Measurements from ENCODE around the gene LAPTM5. TPM values are rescaled to one million over a fixed set of nuclear protein-coding genes. Genes with fewer than 3 reads are reported as not detected.

Gene LAPTM5
- total and polyA plus RNA-seq, 2 donors (not counting 1 experiment from before 2014, with no cell fraction given), result 1,384 to 1,519 TPM

DNA sequence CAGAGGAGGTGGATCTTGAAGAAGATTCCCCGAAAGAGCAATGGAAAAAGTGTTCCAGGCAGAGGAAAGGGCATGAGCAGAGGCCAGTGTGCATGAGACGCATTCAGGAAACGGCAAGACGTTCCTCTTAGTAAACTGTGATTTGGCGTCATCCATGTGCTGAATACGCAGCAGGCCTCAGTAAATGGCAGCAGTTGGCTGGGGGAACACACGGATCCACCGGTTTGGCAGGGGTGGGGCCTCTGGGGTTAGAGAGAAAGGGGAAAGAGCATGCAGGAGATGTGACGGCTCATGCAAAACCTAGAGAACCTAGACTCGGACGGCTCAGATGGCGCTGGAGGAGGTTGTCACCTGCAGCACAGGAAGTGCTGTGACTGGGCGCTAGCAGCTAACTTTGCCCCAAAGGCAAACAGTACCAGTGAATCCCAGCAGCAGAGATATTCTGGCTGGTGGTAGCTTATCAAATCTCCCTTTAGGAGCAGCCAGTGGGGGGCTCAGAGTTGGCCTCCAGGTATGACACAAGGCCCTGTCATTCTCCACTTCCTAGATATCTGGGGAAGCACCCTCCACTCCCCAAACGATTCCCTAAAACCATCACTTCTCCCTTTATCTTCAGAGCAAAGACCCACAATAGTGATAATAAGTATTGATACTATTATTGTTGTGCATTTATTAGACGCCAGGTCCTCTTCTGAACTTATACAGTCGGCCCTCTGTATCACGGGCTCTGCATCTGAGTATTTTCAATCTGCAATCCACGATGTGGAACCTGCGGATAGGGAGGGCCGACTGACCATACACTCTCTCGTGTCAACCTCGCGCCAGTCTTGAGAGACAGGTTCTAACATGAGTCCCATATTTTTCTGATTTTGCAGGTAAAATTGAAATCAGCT, 7.6 kb downstream of the LAPTM5 start:
- H3K9me3 ChIP-seq (ENCODE audit: control extremely low read depth in 1 of 3, control insufficient read depth in 2 of 3, insufficient read depth in 1 of 3, low read length in 2 of 3), result no peaks in the 10 kb centered on the region
- WGBS (ENCODE audit: insufficient coverage), result 25% methylated on average over 21 of the region's 23 CpGs
- intact Hi-C loops (cut with micrococcal nuclease), result loop anchor here (2.0 kb wide), 1 partner anchor 17 kb away; no protein-coding TSS in a partner anchor
- peak; percentile 26 for ATAC-seq (ENCODE audit: low read depth)
- peaks cover 92% of the 10 kb centered on the region for H3K4me1 Mint-ChIP-seq
- no peaks in the 10 kb centered on the region for H3K9me3 Mint-ChIP-seq (ENCODE audit: insufficient read depth)
- H3K9ac ChIP-seq (ENCODE audit: low read length), result peak overlapping the region; percentile 98
- H3K4me3 Mint-ChIP-seq, result peak overlapping the region; percentile 89
- no peaks in the 10 kb centered on the region for H3K27me3 Mint-ChIP-seq
- peaks cover 0 to 79% of the 10 kb centered on the region in 2 experiments for H3K36me3 ChIP-seq (replicated peaks in 1 of 2; ENCODE audit: control extremely low read depth in 1 of 2, control insufficient read depth in 1 of 2, extremely low read depth in 1 of 2, insufficient read depth in 2 of 2, low read length in 1 of 2)
- H4K20me1 ChIP-seq (ENCODE audit: control insufficient read depth, insufficient read depth, low read length, poor library complexity, severe bottlenecking), result peaks cover 58% of the 10 kb centered on the region
- CTCF ChIA-PET, result interaction anchor here (0.7 to 38.6 kb wide), 7 partner anchors 4 to 52 kb away, joined by 3 to 769 read pairs (median 5); partner anchors contain the start of genes LAPTM5 and MATN1
- H3K4me1 ChIP-seq (ENCODE audit: control insufficient read depth in 2 of 2, insufficient read depth in 2 of 2, low read length in 2 of 2), result peaks cover 85 to 100% of the 10 kb centered on the region in 2 donors
- TF ChIP-seq, protein P1, sequence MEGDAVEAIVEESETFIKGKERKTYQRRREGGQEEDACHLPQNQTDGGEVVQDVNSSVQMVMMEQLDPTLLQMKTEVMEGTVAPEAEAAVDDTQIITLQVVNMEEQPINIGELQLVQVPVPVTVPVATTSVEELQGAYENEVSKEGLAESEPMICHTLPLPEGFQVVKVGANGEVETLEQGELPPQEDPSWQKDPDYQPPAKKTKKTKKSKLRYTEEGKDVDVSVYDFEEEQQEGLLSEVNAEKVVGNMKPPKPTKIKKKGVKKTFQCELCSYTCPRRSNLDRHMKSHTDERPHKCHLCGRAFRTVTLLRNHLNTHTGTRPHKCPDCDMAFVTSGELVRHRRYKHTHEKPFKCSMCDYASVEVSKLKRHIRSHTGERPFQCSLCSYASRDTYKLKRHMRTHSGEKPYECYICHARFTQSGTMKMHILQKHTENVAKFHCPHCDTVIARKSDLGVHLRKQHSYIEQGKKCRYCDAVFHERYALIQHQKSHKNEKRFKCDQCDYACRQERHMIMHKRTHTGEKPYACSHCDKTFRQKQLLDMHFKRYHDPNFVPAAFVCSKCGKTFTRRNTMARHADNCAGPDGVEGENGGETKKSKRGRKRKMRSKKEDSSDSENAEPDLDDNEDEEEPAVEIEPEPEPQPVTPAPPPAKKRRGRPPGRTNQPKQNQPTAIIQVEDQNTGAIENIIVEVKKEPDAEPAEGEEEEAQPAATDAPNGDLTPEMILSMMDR (IDR thresholded peaks at IDR 0.05), result no peak
- TF ChIP-seq EZH2 (IDR thresholded peaks at IDR 0.05; ENCODE audit: borderline replicate concordance, insufficient read depth, low read depth, low read length, poor library complexity, severe bottlenecking), result no peak
- peak overlapping the region; percentile 94 for H3K4me2 ChIP-seq (replicated peaks; ENCODE audit: low read depth, low read length, poor library complexity, severe bottlenecking)
- H2AFZ ChIP-seq (ENCODE audit: insufficient read depth, low read depth, low read length, poor library complexity, severe bottlenecking), result no peak overlapping the region
- H3K27ac Mint-ChIP-seq, result peak overlapping the region; percentile 97
- peak overlapping the region in 4 of 5 experiments; percentile 44 to 96 (median 48) for H3K4me3 ChIP-seq (ENCODE audit: control extremely low read depth in 1 of 5, extremely low read depth in 1 of 5, insufficient read depth in 1 of 5, low read depth in 2 of 5, low read length in 4 of 5)
- DNase-seq, result peak; percentile 89
- H3K79me2 ChIP-seq (ENCODE audit: control insufficient read depth, insufficient read depth, low read length), result peaks cover 100% of the 10 kb centered on the region
- H3K27me3 ChIP-seq (replicated peaks in 1 of 4; ENCODE audit: control extremely low read depth in 1 of 4, control insufficient read depth in 3 of 4, insufficient read depth in 4 of 4, low read length in 3 of 4), result no peaks in the 10 kb centered on the region
- POLR2A ChIA-PET, result interaction anchor here (0.6 to 10.4 kb wide), 9 partner anchors 5 to 31 kb away, joined by 4 to 152 read pairs (median 10); partner anchors contain the start of gene LAPTM5
- peak overlapping the region; percentile 98 to 100 for H3K27ac ChIP-seq (ENCODE audit: low read length in 2 of 2)

Data from B cell (primary cell).